OCI-M2 (cell line): ENCODE results near the gene FAM24A.
A peak's percentile ranks its signal among the peaks of the same experiment; 100 is the strongest.

Experiments
- DNase-seq: peaks from one replicate; lab custom pipeline; 2025; ENCODE audit not compliant: unreplicated experiment; lab: John Stamatoyannopoulos, UW

The FAM24A gene

GRCh38 chr10:122930140-122930539, 19.7 kb downstream of the FAM24A start:
- no peak for DNase-seq

- DNase-seq = peak; percentile 15
Observed at GRCh38 chr10:122931088-122931906, 20.9 kb downstream of the FAM24A start.

GRCh38 chr10:122939133-122939855, 28.9 kb downstream of the FAM24A start:
- DNase-seq = no peak

- no peak for DNase-seq
Observed at GRCh38 chr10:122939856-122940543, 29.6 kb downstream of the FAM24A start.

- DNase-seq = no peak
Observed at GRCh38 chr10:122949296-122949695, 38.9 kb downstream of the FAM24A start.

- DNase-seq = peak; percentile 59
Observed at GRCh38 chr10:122953902-122954730, 43.7 kb downstream of the FAM24A start, which contains the start of gene C10orf88. Gene C10orf88, minus strand, starts transcription at chr10:122954227. Its CDS starts 49 bp downstream, at chr10:122954178.

- no peak for DNase-seq
Observed at GRCh38 chr10:122954731-122955050, 44.3 kb downstream of the FAM24A start.

GRCh38 chr10:122955892-122956291, 45.5 kb downstream of the FAM24A start:
- DNase-seq = no peak

GRCh38 chr10:122957474-122957873, 47.1 kb downstream of the FAM24A start:
- DNase-seq = no peak

- no peak for DNase-seq
Observed at GRCh38 chr10:122962405-122962804, 52.0 kb downstream of the FAM24A start.
